H1 (cell line): Measurements from ENCODE around the gene TYSND1.

Source experiments
- BCL11A ChIP-seq, 2 experiments: IDR thresholded peaks; one replicate each; pipeline ENCODE4 v1.6.1; 2011; ENCODE audit warnings: low read depth in 2 of 2, low read length in 2 of 2, mild to moderate bottlenecking in 2 of 2
- CTCF ChIP-seq, 3 experiments: IDR thresholded peaks; 1 replicate in 2 of 3; 2 replicates in 1 of 3; pipeline versions ENCODE4 v1.5.1 to v1.6.1; 2011; ENCODE audit warnings: low read length in 3 of 3, mild to moderate bottlenecking in 3 of 3, inconsistent platforms in 2 of 3, low read depth in 1 of 3, moderate library complexity in 1 of 3; ENCODE audit not compliant: insufficient read depth in 1 of 3; ENCODE audit errors: control extremely low read depth in 1 of 3
- EP300 ChIP-seq, 2 experiments: IDR thresholded peaks; 1 replicate in 1 of 2; 2 replicates in 1 of 2; pipeline ENCODE4 v1.6.1; 2011 to 2012; ENCODE audit warnings: low read depth in 2 of 2, low read length in 2 of 2, mild to moderate bottlenecking in 2 of 2, borderline replicate concordance in 1 of 2, inconsistent platforms in 1 of 2, moderate library complexity in 1 of 2
- TBP ChIP-seq: IDR thresholded peaks from 2 replicates; pipeline ENCODE4 v1.6.1; 2011; ENCODE audit warnings: low read depth, low read length, improper control_type of control experiment

GRCh38 chr10:70164163-70164562 lies 17.7 kb upstream of the TYSND1 start:
- TF ChIP-seq CTCF (IDR thresholded peaks at IDR 0.05; ENCODE audit: control extremely low read depth in 1 of 3, insufficient read depth in 1 of 3, low read depth in 1 of 3, low read length in 3 of 3) (no peak), BCL11A (IDR thresholded peaks at IDR 0.05; ENCODE audit: low read depth in 2 of 2, low read length in 2 of 2) (no peak), TBP (no peak), EP300 (IDR thresholded peaks at IDR 0.05; ENCODE audit: borderline replicate concordance in 1 of 2, low read depth in 2 of 2, low read length in 2 of 2) (no peak)
